GM12878 (cell line): ENCODE data around the gene AKAP13. TPM values are rescaled to one million over a fixed set of nuclear protein-coding genes. Genes with fewer than 3 reads are reported as not detected.

Source experiments
- ATAC-seq: fragments of 200-7000 bp; cut with Tn5 transposase; 3 replicates; pipeline ENCODE4 v1.9.1; 2020; ENCODE audit warnings: mild to moderate bottlenecking, moderate library complexity
- BruUV-seq: library from RNA; stranded (reverse); fragments of 400-500 nt; replicated peaks from 2 replicates; lab custom pipeline; 2021; lab: Mats Ljungman, UMichigan
- CTCF ChIA-PET: fragments of 300-600 bp; sonication (Branson Sonifier 250); formaldehyde crosslinking; extraction: SDS; loops from one replicate; lab custom pipeline; 2021; ENCODE audit warnings: inconsistent platforms; lab: Yijun Ruan, JAX
- POLR2A ChIA-PET: fragments of 350-600 bp; formaldehyde crosslinking; extraction: SDS; loops from one replicate; lab custom pipeline; 2021; ENCODE audit warnings: inconsistent platforms; lab: Charles Lee
- RAD21 ChIA-PET: fragments of 300-600 bp; sonication (Branson Sonifier 250); formaldehyde crosslinking; loops from one replicate; lab custom pipeline; 2023; ENCODE audit warnings: antibody characterized with exemption; ENCODE audit not compliant: unreplicated experiment; lab: Charles Lee
- SMC1A ChIA-PET: fragments of 300-600 bp; sonication (Branson Sonifier 250); formaldehyde crosslinking; loops from one replicate; lab custom pipeline; 2023; ENCODE audit not compliant: unreplicated experiment, uncharacterized antibody; lab: Charles Lee
- DNase-seq: peaks from one replicate; pipeline ENCODE4 v3.0.0-alpha.2; 2011; ENCODE audit warnings: low read depth, low spot score
- FAIRE-seq: peaks from 3 replicates; lab custom pipeline; 2011; peaks lifted over from hg19 to GRCh38; lab: Jason Lieb, UNC
- H2AFZ ChIP-seq: 2 replicates; pipeline ENCODE4 v1.6.0; 2011; ENCODE audit warnings: low read depth, low read length, control low read depth; ENCODE audit not compliant: control insufficient read depth
- H3K27ac ChIP-seq: 2 replicates; pipeline ENCODE4 v1.5.1; 2011; ENCODE audit warnings: control low read depth; ENCODE audit not compliant: control insufficient read depth, insufficient read depth
- H3K27me3 ChIP-seq, 2 experiments: replicated peaks in 1 of 2; 2 replicates each; pipeline versions ENCODE4 v1.6.0 to v1.6.1; 2011; ENCODE audit warnings: low read length in 1 of 2; ENCODE audit not compliant: control insufficient read depth in 2 of 2, insufficient read depth in 2 of 2
- H3K36me3 ChIP-seq, 2 experiments: 2 replicates each; pipeline ENCODE4 v1.5.1; 2011; ENCODE audit warnings: low read length in 1 of 2; ENCODE audit not compliant: control insufficient read depth in 2 of 2, insufficient read depth in 2 of 2
- H3K4me1 ChIP-seq: 2 replicates; pipeline ENCODE4 v1.6.1; 2011; ENCODE audit warnings: mild to moderate bottlenecking, low read length, moderate library complexity, mixed read lengths; ENCODE audit not compliant: control insufficient read depth, insufficient read depth
- H3K4me2 ChIP-seq: 2 replicates; pipeline ENCODE4 v1.6.0; 2011; ENCODE audit warnings: control low read depth; ENCODE audit not compliant: control insufficient read depth, insufficient read depth
- H3K4me3 ChIP-seq: fragments of 200-600 bp; sonication (generic); 2 replicates; pipeline ENCODE4 v1.5.1; 2016
- H3K79me2 ChIP-seq: 2 replicates; pipeline ENCODE4 v1.6.0; 2011; ENCODE audit warnings: low read length; ENCODE audit not compliant: control insufficient read depth, insufficient read depth
- H3K9ac ChIP-seq: 2 replicates; pipeline ENCODE4 v1.8.0; 2011; ENCODE audit warnings: low read length, control low read depth, mixed read lengths; ENCODE audit not compliant: control insufficient read depth, insufficient read depth
- H3K9me3 ChIP-seq: replicated peaks from 3 replicates; pipeline ENCODE4 v1.5.1; 2011; ENCODE audit warnings: mild to moderate bottlenecking, low read length; ENCODE audit not compliant: control insufficient read depth, insufficient read depth
- H4K20me1 ChIP-seq: 2 replicates; pipeline ENCODE4 v1.6.0; 2011; ENCODE audit not compliant: control insufficient read depth, insufficient read depth
- BACH1 ChIP-seq: fragments of 450-650 bp; IDR thresholded peaks from 2 replicates; pipeline ENCODE4 v1.6.1; 2017; ENCODE audit warnings: mild to moderate bottlenecking, borderline replicate concordance
- CHD4 ChIP-seq: fragments of 200-600 bp; sonication (generic); IDR thresholded peaks from 2 replicates; pipeline ENCODE4 v1.6.1; 2016; ENCODE audit warnings: mild to moderate bottlenecking
- PAX5 ChIP-seq: IDR thresholded peaks from 2 replicates; pipeline ENCODE4 v1.6.1; 2011; ENCODE audit warnings: low read depth, low read length, borderline replicate concordance
- SMAD1 ChIP-seq: fragments of 450-650 bp; IDR thresholded peaks from 2 replicates; pipeline ENCODE4 v1.6.1; 2018; ENCODE audit warnings: mild to moderate bottlenecking, low read depth; ENCODE audit not compliant: partially characterized antibody
- ZNF592 ChIP-seq: fragments of 450-650 bp; IDR thresholded peaks from 2 replicates; pipeline ENCODE4 v1.6.1; 2017; ENCODE audit warnings: mild to moderate bottlenecking, moderate library complexity
- WGBS: methylation state at CpG from one replicate; pipeline ENCODE4 v1.1.6; 2016; ENCODE audit warnings: low lambda C conversion rate; ENCODE audit not compliant: insufficient replicate concordance, insufficient coverage; ENCODE audit errors: missing lambda C conversion rate; 5-methylcytosine and 5-hydroxymethylcytosine counted together
- in situ Hi-C: fragments of 300-500 bp; cut with MboI; formaldehyde crosslinking; loops from 9 replicates; pipeline ENCODE4 v1.14.3; 2018; ENCODE audit warnings: mixed read lengths
- intact Hi-C: fragments of 100-400 bp; cut with micrococcal nuclease; formaldehyde crosslinking; loops from one replicate; pipeline ENCODE4 v1.14.2; 2022; ENCODE audit not compliant: unreplicated experiment
- polyA plus RNA-seq, 11 experiments: library from polyadenylated mRNA; depleted of rRNA in 4 of 11; unstranded in 6 of 11; stranded (reverse) in 5 of 11; fragments of >200 nt; fragmentation: Nextera tagmentation in 4 of 11; fragmentation: Illumina TruSeq in 1 of 11; extraction: Ambion mirVana in 4 of 11; extraction: Trizol in 1 of 11; gene quantifications; 1 replicate in 1 of 11; 2 replicates in 10 of 11; pipeline versions ENCODE4 v1.2.1 to v1.2.3, GENCODE V29; 2011 to 2016; ENCODE audit warnings: inconsistent platforms in 2 of 11, missing spikeins in 2 of 11, low read depth in 1 of 11
- total RNA-seq, 4 experiments: library from RNA; depleted of rRNA in 3 of 4; stranded (reverse); fragments of >200 nt in 3 of 4; fragmentation: Illumina TruSeq in 1 of 4; extraction: Trizol in 1 of 4; gene quantifications; 2 replicates each; pipeline versions ENCODE4 v1.2.1 to v1.2.3, GENCODE V29; 2013 to 2021

Gene AKAP13
- total and polyA plus RNA-seq, 10 of the 15 experiments (the other 5 are each of a cell fraction or from before 2014, with no cell fraction given) = 14.4 to 74.9 (median 55.1) TPM

GRCh38 chr15:85457392-85457968 lies 77.1 kb downstream of the AKAP13 start (continued):
- TF ChIP-seq CHD4 (no peak), PAX5 (no peak)
- TF ChIP-seq, all 136 proteins: peak for 14

GRCh38 chr15:85458764-85459163 lies 78.4 kb downstream of the AKAP13 start:
- Histone ChIP-seq H3K9ac (no peak overlapping the region), H3K4me2 (no peak overlapping the region), H3K4me3 (no peak overlapping the region), H3K4me1 (peaks cover 34% of the 10 kb centered on the region), H3K27ac (no peak overlapping the region), H4K20me1 (no peaks in the 10 kb centered on the region), H2AFZ (no peak overlapping the region), H3K27me3 (no peaks in the 10 kb centered on the region), H3K36me3 (no peaks in the 10 kb centered on the region; a peak in 1 of 4 replicates), H3K9me3 (no peaks in the 10 kb centered on the region; the same call in 1 of the 3 replicates), H3K79me2 (peaks cover 65% of the 10 kb centered on the region)
- FAIRE-seq (no peak), ATAC-seq (no peak), DNase-seq (no peak)
- BruUV-seq = no TSS peak
- POLR2A ChIA-PET = interaction anchor here (0.6 to 0.7 kb wide), 2 partner anchors 14 to 41 kb away, joined by 3 read pairs; no protein-coding TSS in a partner anchor
- SMC1A ChIA-PET = interaction anchor here (2.2 to 4.1 kb wide), 3 partner anchors 14 to 17 kb away, joined by 12 to 19 read pairs (median 14); no protein-coding TSS in a partner anchor
- intact Hi-C loops (no loop called here), in situ Hi-C loops (no loop called here)
- 65% methylated on average over 2 of the region's 2 CpGs for WGBS
- RAD21 ChIA-PET = interaction anchor here (3.0 kb wide), 1 partner anchor 17 kb away, joined by 15 read pairs; no protein-coding TSS in a partner anchor
- TF ChIP-seq SMAD1 (no peak), ZNF592 (no peak), BACH1 (no peak)
- CTCF ChIA-PET = interaction anchor here (0.8 kb wide), 2 partner anchors 19 to 44 kb away, joined by 3 read pairs; no protein-coding TSS in a partner anchor
